Measurements from ENCODE around the gene YPEL4.

DNA sequence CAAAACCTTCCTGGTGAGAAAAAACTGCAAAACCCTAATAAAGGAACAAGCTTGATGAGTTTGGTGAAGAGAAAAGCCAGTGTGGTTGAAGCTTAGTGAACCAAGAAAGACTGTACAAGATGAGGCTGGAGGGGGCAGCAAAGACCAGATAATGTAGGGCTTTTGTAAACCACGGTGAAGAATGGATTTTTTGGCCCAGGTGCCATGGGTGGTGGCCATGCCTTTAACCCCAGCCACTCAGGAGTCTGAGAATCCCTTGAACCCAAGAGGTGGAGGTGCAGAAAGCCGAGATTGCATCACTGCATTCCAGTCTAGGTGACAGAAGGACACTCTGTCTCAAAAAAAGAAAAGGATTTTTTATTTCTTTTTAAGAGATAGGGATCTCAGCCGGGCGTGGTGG is 13.2 kb upstream of the YPEL4 start:
- no peak; the same call in 1 of the 2 replicates for TF ChIP-seq CTCF (IDR thresholded peaks at IDR 0.05)
- TF ChIP-seq TCF7L2 (IDR thresholded peaks at IDR 0.05; ENCODE audit: low read depth, low read length): no peak
- TF ChIP-seq SIN3A (IDR thresholded peaks at IDR 0.05; ENCODE audit: borderline replicate concordance, insufficient read depth, low read depth, low read length): no peak
- TF ChIP-seq POLR2AphosphoS5 (IDR thresholded peaks at IDR 0.05; ENCODE audit: low read depth, low read length): no peak
- no peak for TF ChIP-seq REST (IDR thresholded peaks at IDR 0.05; ENCODE audit: insufficient read depth in 1 of 2, low read depth in 2 of 2, low read length in 1 of 2)
